Activated gamma-delta T cell treated with Interleukin-2 at 50 U/mL for 16 hours (primary cell): Measurements from ENCODE around the gene PDCD2L.
"Not testable (repeated sequence)": the region's sequence is repeated elsewhere in the genome, so short reads cannot be mapped to it uniquely, and the experiment has no call there.

Experiments
- DNase-seq: peaks from one replicate; pipeline ENCODE4 v3.0.0-alpha.2; 2020

Gene PDCD2L, protein sequence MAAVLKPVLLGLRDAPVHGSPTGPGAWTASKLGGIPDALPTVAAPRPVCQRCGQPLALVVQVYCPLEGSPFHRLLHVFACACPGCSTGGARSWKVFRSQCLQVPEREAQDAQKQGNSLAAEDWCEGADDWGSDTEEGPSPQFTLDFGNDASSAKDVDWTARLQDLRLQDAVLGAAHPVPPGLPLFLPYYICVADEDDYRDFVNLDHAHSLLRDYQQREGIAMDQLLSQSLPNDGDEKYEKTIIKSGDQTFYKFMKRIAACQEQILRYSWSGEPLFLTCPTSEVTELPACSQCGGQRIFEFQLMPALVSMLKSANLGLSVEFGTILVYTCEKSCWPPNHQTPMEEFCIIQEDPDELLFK

DNA sequence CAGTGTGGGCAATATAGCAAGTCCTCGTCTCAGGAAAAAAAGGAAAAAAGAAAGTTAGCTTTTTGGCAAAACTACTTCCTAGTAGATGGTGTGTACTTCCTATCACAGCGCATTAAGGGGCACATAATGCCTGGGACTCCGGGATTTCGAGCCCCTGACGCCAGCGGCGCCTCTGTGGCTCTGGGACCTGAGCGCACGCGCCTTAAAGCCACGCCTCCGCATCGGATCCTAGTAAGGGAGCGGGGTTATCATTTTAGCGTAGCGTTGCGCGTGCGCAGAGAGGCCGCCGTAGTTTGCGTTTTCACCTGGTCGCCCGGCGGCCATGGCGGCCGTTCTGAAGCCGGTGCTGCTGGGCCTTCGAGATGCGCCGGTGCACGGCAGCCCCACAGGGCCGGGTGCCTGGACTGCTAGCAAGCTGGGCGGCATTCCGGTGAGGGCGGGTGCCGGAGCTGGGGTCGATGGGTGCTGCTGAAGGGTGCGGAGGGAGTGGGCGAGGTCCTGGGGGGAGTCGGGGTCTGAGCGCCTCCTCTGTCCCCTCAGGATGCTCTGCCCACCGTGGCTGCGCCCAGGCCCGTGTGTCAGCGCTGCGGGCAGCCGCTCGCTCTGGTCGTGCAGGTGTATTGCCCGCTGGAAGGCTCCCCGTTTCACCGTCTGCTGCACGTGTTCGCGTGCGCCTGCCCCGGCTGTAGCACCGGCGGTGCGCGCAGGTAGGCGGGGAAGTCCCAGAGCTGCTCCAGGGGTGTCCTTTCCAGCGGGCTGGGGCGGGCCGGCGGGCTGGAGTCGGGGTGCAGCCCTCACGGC lies at the start of gene PDCD2L:
PDCD2L (plus strand) TSS at position 291 of the 801 bp plus-strand sequence; CDS start at position 323, 32 bp downstream.
- peak; percentile 92 for DNase-seq

GRCh38 chr19:34355201-34355600 lies 49.0 kb upstream of the PDCD2L start:
- DNase-seq: no peak

- DNase-seq: no peak
Measured at GRCh38 chr19:34356875-34357274, 47.3 kb upstream of the PDCD2L start.

DNA sequence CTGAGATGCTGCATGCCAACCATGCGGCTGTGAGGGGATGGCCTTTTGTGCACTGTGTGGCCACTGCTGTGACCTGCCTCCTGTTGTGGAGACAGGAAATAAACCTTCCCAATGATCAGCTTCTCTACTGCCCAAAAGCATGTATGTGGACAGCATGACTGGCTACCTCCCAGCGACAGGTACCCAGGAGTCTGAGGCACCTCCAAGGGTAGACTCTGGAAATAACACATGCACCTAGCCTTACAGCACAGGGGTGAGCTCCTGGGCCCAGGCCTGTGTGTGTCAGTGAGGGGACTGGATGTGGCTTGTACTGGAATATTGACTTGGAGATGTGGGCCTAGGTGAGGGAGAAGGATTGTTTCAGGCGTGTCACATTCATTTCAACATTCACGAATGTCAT lies 46.8 kb upstream of the PDCD2L start:
- DNase-seq: no peak

DNA sequence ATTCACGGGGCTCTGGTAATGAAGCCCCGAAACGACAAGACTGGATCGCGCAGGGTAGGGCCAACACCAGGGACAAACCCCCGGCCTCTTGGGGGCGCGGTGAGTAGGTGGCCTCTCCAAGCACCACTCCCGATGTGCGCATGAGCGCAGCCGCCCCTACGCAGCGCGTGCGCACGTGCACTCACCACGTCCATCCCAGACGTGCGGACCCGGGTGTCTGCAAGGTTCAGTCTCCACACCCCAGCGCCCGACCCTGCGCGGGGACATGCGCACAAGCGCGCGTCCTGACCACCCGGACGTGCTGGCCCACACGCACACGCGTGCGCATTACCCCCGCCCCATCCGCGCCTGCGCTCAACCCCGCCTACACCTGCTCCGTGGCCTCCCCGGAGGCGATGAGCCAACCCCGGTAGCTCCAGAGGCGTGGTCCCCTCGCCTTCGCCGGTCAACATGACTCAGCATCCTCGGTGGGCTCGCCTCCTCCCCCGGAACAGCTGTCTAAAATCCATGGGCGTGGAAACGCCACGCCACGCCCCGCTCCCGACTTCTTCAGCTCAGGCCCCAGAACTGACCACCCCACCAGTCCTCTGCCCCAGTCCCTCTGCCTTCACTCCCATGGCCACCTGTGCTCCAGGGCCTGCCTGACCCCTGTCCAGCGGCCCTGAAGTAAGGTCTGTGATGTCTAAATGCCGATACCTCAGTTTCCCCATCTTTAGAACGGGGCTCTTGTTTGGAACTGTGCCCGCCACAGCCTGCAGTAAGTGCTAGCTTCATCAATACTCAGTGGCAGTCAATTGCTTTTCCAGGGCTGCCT lies 44.9 kb upstream of the PDCD2L start:
- DNase-seq: peak; percentile 96

DNA sequence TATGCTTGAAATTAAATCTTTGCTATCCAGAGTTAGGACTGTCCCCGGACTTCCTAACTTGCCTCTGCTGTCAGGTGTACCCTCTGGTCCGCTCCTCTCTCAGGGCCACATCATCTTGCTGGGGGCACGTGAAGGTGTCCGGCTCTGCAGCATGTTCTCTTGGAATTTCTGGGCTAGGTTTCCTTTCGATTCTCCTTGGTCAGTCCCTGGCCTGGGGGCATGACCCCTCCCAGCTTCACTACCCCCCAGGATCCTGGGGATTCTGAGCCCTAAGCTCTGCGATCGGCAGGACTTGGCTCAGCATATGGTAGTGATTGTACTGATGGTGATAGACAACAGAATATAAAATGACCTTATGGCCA lies 44.3 kb upstream of the PDCD2L start:
- DNase-seq: no peak

GRCh38 chr19:34360354-34360909 lies 43.8 kb upstream of the PDCD2L start:
- no peak for DNase-seq

DNA sequence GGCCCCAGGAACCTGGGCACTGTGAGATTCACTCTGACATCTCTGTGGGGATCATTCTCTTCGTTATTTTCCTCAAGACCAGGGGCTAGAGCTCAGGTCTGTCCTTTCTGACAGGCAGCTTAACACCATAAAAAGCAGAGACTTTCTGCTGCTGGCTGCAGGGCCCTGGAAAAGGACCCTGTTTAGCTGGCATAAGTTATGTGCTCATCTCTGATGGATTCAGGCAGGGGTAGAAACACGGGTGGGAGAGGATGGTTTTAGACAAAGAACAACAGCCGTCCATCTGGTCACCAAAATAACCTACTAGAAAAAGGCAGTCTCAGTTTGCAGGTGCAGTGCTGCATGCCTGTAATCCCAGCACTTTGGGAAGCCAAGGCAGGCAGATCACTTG lies 41.5 kb upstream of the PDCD2L start:
- DNase-seq: no peak

GRCh38 chr19:34363094-34363493 lies 41.1 kb upstream of the PDCD2L start:
- no peak for DNase-seq

- DNase-seq: no peak
Measured at GRCh38 chr19:34363930-34364329, 40.3 kb upstream of the PDCD2L start.

- DNase-seq: no peak
Measured at GRCh38 chr19:34364462-34364829, 39.8 kb upstream of the PDCD2L start.

DNA sequence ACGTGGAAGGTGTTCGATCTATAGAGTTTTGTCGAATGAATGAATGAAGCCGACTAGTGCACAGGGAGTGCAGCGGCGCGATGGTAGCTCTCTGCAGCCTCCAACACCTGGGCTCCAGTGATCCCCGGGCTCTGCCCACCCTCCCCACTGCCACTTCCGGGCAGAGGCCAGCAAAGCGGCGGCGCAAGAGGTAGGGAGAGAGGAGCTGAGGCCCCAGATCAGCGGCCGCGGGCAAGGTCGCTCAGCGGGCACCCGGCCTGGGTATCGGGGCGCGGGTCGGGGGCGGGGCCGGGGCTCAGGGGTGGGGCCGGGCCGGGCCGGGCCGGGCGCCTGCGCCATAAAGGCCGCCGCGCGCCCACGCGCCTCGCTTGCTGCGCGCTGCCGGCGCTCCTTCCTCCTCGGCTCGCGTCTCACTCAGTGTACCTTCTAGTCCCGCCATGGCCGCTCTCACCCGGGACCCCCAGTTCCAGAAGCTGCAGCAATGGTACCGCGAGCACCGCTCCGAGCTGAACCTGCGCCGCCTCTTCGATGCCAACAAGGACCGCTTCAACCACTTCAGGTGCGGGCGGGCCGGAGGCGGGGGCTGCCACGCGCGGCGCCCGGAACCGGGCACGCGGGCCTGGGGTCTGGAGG lies 39.3 kb upstream of the PDCD2L start, which contains the start of gene GPI:
GPI (plus strand) TSS at position 367 of the 633 bp plus-strand sequence; CDS start at position 438, 71 bp downstream.
- DNase-seq: peak; percentile 56

- DNase-seq: no peak
Measured at GRCh38 chr19:34365463-34366401, 38.5 kb upstream of the PDCD2L start.

GRCh38 chr19:34366738-34367623 lies 37.2 kb upstream of the PDCD2L start:
- DNase-seq: no peak

DNA sequence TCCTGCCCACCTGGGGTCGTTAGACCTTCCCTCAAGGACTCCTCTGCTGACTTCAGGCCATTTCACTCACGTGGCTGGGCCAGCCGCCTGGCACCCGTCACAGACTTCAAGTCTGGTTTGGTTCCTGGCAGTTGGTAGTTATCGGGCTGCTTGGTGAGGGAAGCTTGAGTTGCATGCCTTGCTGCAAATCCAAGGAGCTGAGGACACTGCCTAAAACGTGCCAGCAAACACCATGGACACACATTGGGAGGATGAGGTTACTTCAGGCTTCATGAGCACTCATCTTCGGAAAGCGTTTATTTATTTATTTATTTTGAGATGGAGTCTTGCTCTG lies 36.6 kb upstream of the PDCD2L start:
- DNase-seq: no peak

GRCh38 chr19:34368338-34368737 lies 35.9 kb upstream of the PDCD2L start:
- DNase-seq: no peak

GRCh38 chr19:34369166-34369565 lies 35.0 kb upstream of the PDCD2L start:
- DNase-seq: not testable (repeated sequence)

GRCh38 chr19:34370117-34370516 lies 34.1 kb upstream of the PDCD2L start:
- no peak for DNase-seq

DNA sequence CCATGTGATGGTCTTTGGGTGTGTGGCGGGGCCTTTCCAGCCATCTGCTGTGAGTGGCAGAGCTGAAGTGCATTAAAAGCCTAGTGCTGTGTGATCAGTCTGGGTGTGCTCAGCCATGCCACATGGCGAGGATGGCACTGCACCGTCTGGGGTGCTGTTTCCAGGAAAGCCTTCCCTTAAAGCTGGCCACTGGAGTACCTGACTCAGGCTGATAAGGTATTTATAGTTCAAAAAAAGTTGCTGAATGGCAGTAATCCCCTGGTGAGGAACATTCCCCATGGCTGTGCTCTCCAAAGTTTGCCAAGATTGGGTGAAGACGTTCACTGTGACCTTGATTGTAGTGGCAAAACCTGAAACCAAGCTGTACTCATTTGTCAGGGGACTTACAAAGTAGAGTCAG lies 33.2 kb upstream of the PDCD2L start:
- DNase-seq: no peak

GRCh38 chr19:34373601-34374288 lies 30.5 kb upstream of the PDCD2L start:
- no peak for DNase-seq
